Thoracic aorta (tissue), 2 donors: ENCODE measurements around the gene TMC7. TPM values are rescaled to one million over a fixed set of nuclear protein-coding genes. Genes with fewer than 3 reads are reported as not detected.

ENCODE experiments used
- ATAC-seq: fragments of 150-250 bp; one replicate; pipeline ENCODE4 v1.8.0; 2017; ENCODE audit warnings: low read depth; ENCODE audit not compliant: insufficient number of reproducible peaks, low FRiP score
- DNase-seq: peaks from one replicate; pipeline ENCODE4 v3.0.0-alpha.2; 2020; ENCODE audit warnings: low spot score
- H3K27ac ChIP-seq, 2 donors: fragments of 200-600 bp; sonication (generic); 1 replicate in 1 of 2; 2 replicates in 1 of 2; pipeline ENCODE4 v1.5.1; 2016; ENCODE audit warnings: mild to moderate bottlenecking in 2 of 2, moderate library complexity in 2 of 2
- H3K27me3 ChIP-seq: fragments of 200-600 bp; sonication (generic); replicated peaks from 2 replicates; pipeline ENCODE4 v1.6.0; 2016; ENCODE audit warnings: mild to moderate bottlenecking; ENCODE audit not compliant: insufficient read depth
- H3K36me3 ChIP-seq: fragments of 200-600 bp; sonication (generic); one replicate; pipeline ENCODE4 v1.5.1; 2016
- H3K4me1 ChIP-seq, 2 donors: fragments of 200-600 bp; sonication (generic); 1 replicate in 1 of 2; 2 replicates in 1 of 2; pipeline versions ENCODE4 v1.5.1 to v1.6.0; 2016; ENCODE audit warnings: low read depth in 2 of 2, mild to moderate bottlenecking in 1 of 2; ENCODE audit not compliant: control insufficient read depth in 1 of 2
- H3K4me3 ChIP-seq: fragments of 200-600 bp; sonication (generic); 2 replicates; pipeline ENCODE4 v1.5.1; 2016; ENCODE audit warnings: mild to moderate bottlenecking
- H3K9me3 ChIP-seq: fragments of 200-600 bp; sonication (generic); 2 replicates; pipeline ENCODE4 v1.5.1; 2016
- CTCF ChIP-seq: fragments of 200-600 bp; sonication (generic); IDR thresholded peaks from one replicate; pipeline ENCODE4 v1.5.1; 2019; ENCODE audit warnings: antibody characterized with exemption
- total RNA-seq, 2 donors: library from RNA; depleted of rRNA; stranded (reverse); fragments of >200 nt; gene quantifications; one replicate each; pipeline versions ENCODE4 v1.1.0 to v1.2.3, GENCODE V29; 2016

Gene TMC7
- total RNA-seq, 2 donors from 2014 or later, result 0.49 to 0.81 TPM

- Histone ChIP-seq H3K9me3 (no peaks in the 10 kb centered on the region), H3K36me3 (no peaks in the 10 kb centered on the region), H3K27me3 (no peaks in the 10 kb centered on the region), H3K4me1 (no peaks in the 10 kb centered on the region), H3K4me3 (no peak overlapping the region), H3K27ac (no peak overlapping the region)
- TF ChIP-seq CTCF, result no peak
- DNase-seq (no peak), ATAC-seq (no peak)
Observed at GRCh38 chr16:19095654-19096053, 111.9 kb downstream of the TMC7 start.

GRCh38 chr16:19098173-19098572, 114.4 kb downstream of the TMC7 start:
- Histone ChIP-seq H3K27me3 (no peaks in the 10 kb centered on the region), H3K4me3 (no peak overlapping the region), H3K27ac (no peak overlapping the region), H3K9me3 (no peaks in the 10 kb centered on the region), H3K36me3 (no peaks in the 10 kb centered on the region), H3K4me1 (no peaks in the 10 kb centered on the region)
- TF ChIP-seq CTCF, result no peak
- ATAC-seq (no peak), DNase-seq (no peak)

- Histone ChIP-seq H3K27ac (no peak overlapping the region), H3K36me3 (no peaks in the 10 kb centered on the region), H3K4me3 (no peak overlapping the region), H3K27me3 (no peaks in the 10 kb centered on the region), H3K9me3 (no peaks in the 10 kb centered on the region), H3K4me1 (no peaks in the 10 kb centered on the region)
- DNase-seq (no peak), ATAC-seq (no peak)
- TF ChIP-seq CTCF, result no peak
Observed at GRCh38 chr16:19102187-19102872, 118.6 kb downstream of the TMC7 start.

- ATAC-seq (no peak), DNase-seq (no peak)
- H3K4me3 ChIP-seq, result no peak overlapping the region
- no peak for TF ChIP-seq CTCF
- no peak overlapping the region for H3K27ac ChIP-seq
- H3K4me1 ChIP-seq, result no peaks in the 10 kb centered on the region
- no peaks in the 10 kb centered on the region for H3K27me3 ChIP-seq
- no peaks in the 10 kb centered on the region for H3K36me3 ChIP-seq
- H3K9me3 ChIP-seq, result no peaks in the 10 kb centered on the region
Observed at GRCh38 chr16:19104607-19105006, 120.9 kb downstream of the TMC7 start.

- H3K4me1 ChIP-seq, result no peaks in the 10 kb centered on the region
- H3K4me3 ChIP-seq, result no peak overlapping the region
- DNase-seq, result no peak
- H3K27ac ChIP-seq, result no peak overlapping the region
- no peaks in the 10 kb centered on the region for H3K9me3 ChIP-seq
- ATAC-seq, result no peak
- no peaks in the 10 kb centered on the region for H3K27me3 ChIP-seq
- H3K36me3 ChIP-seq, result no peaks in the 10 kb centered on the region
- TF ChIP-seq CTCF, result no peak
Observed at GRCh38 chr16:19105131-19105530, 121.4 kb downstream of the TMC7 start.
